Naive B cell (primary cell): ENCODE results near the gene CA11. TPM values are rescaled to one million over a fixed set of nuclear protein-coding genes. Genes with fewer than 3 reads are reported as not detected.
"Not testable (repeated sequence)": the region's sequence is repeated elsewhere in the genome, so short reads cannot be mapped to it uniquely, and the experiment has no call there.

Source experiments
- ATAC-seq, 2 donors: fragments of 150-1000 bp; cut with Tn5 transposase; 2 replicates each; pipeline ENCODE4 v1.10.0; 2021; ENCODE audit warnings: low read depth in 2 of 2, mild to moderate bottlenecking in 2 of 2, moderate library complexity in 2 of 2
- DNase-seq: peaks from one replicate; pipeline ENCODE4 v3.0.0; 2022
- H3K27ac Mint-ChIP-seq, 6 donors: one replicate each; pipeline ENCODE4 v1.8.0; 2020 to 2022; ENCODE audit warnings: mild to moderate bottlenecking in 6 of 6, mixed read lengths in 6 of 6, moderate library complexity in 5 of 6, inconsistent platforms in 2 of 6
- H3K27me3 Mint-ChIP-seq, 3 donors: one replicate each; pipeline ENCODE4 v1.8.0; 2021 to 2022; ENCODE audit warnings: mixed read lengths in 3 of 3, mild to moderate bottlenecking in 1 of 3
- H3K36me3 Mint-ChIP-seq, 2 donors: one replicate each; pipeline ENCODE4 v1.8.0; 2020 to 2022; ENCODE audit warnings: mixed read lengths in 2 of 2, inconsistent platforms in 1 of 2, mild to moderate bottlenecking in 1 of 2
- H3K4me1 Mint-ChIP-seq, 3 donors: one replicate each; pipeline ENCODE4 v1.8.0; 2020 to 2022; ENCODE audit warnings: mixed read lengths in 3 of 3, inconsistent platforms in 1 of 3, mild to moderate bottlenecking in 1 of 3, moderate library complexity in 1 of 3
- H3K4me3 Mint-ChIP-seq, 8 donors: one replicate each; pipeline ENCODE4 v1.8.0; 2020 to 2022; ENCODE audit warnings: mild to moderate bottlenecking in 8 of 8, mixed read lengths in 8 of 8, moderate library complexity in 8 of 8, inconsistent platforms in 2 of 8
- H3K9me3 Mint-ChIP-seq, 7 donors: one replicate each; pipeline ENCODE4 v1.8.0; 2020 to 2022; ENCODE audit warnings: mixed read lengths in 7 of 7, mild to moderate bottlenecking in 5 of 7, inconsistent platforms in 2 of 7, moderate library complexity in 1 of 7
- polyA plus RNA-seq, 6 donors: library from polyadenylated mRNA; unstranded; fragments of 300-500 nt; fragmentation: Illumina TruSeq; gene quantifications; one replicate each; pipeline ENCODE4 v1.2.3, GENCODE V29; 2021; ENCODE audit warnings: low read depth in 6 of 6

The CA11 gene
- 10 to 100 TPM in 3 of 6 donors, 1 to 10 TPM in 3; 2.8 to 15.2 (median 10.6) TPM for polyA plus RNA-seq

DNA sequence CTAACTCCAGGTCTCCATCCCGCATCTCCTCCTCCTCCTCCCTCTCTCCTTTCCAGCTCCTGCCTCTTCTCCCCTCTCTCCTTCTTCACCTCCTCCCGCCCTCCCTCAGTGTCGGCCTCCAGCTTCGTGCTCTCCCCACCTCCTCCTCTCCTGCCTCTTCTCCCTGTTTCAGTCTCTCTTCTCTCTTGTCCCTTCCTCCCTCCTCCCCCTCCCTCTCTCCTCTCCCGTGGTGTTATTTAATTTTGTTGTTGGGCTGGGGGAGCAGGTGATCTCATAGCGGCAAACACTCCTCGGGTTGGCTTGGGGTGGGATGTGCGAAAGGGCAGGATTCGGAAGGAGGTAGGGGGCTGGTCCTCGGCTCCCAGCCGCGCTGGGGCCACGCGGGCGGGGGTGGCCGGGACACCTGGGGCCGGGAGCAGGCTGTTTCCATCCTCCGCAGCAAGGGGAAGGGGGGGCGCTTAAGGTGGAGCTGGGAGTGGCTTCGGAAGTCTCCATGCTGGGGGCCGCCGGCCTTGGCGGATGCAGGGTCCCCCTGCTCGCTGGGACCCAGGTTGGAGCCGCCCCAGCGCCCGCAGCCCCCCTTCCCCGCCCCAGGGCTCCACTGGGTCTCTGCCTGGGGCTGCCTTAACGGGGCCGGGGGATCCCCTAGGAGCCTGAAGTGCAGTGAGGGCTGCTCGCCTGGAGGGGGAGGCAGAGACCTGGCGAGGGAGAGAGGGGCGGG is at the start of gene CA11:
Gene CA11 (minus strand): TSS at position 187 of the 721 bp plus-strand sequence. CDS start 555 bp downstream, outside the sequence.
- ATAC-seq, result peak; percentile 71 to 79

DNA sequence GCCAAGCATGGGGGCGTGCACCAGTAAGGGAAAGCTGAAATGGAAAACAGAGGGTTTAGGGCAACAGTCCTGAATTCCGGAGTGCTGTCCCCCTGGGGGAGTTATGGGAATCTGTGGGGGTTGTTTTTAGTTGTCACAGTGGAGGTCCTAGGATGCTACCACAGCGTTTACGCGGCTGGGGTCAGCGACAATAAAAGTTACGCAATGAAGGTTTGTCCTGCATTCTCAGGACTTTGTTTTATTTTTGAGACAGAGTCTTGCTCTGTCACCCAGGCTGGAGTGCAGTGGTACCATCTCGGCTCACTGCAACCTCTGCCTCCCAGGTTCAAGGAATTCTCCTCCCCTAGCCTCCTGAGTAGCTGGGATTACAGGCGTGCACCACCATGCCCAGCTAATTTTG is 47.6 kb upstream of the CA11 start:
- peak overlapping the region in 1 of 8 donors; percentile 64 for H3K4me3 Mint-ChIP-seq
- not testable (repeated sequence) for DNase-seq, H3K36me3 Mint-ChIP-seq, H3K9me3 Mint-ChIP-seq, ATAC-seq, H3K27ac Mint-ChIP-seq
- H3K27me3 Mint-ChIP-seq, result peaks cover 0 to 26% (median 21%) of the 10 kb centered on the region in 3 donors
- H3K4me1 Mint-ChIP-seq, result peaks cover 9 to 14% (median 12%) of the 10 kb centered on the region in 3 donors

More for the DNA sequence above, at the start of gene CA11:
- Mint-ChIP-seq H3K27ac (peak within 1 kb of the TSS; percentile 83 to 98 (median 94)), H3K9me3 (no peaks in the 10 kb centered on the region), H3K4me3 (peak within 1 kb of the TSS; percentile 91 to 98 (median 96)), H3K36me3 (no peaks in the 10 kb centered on the region), H3K27me3 (no peaks in the 10 kb centered on the region), H3K4me1 (peaks cover 56 to 64% (median 64%) of the 10 kb centered on the region in 3 donors)
- peak; percentile 91 for DNase-seq

DNA sequence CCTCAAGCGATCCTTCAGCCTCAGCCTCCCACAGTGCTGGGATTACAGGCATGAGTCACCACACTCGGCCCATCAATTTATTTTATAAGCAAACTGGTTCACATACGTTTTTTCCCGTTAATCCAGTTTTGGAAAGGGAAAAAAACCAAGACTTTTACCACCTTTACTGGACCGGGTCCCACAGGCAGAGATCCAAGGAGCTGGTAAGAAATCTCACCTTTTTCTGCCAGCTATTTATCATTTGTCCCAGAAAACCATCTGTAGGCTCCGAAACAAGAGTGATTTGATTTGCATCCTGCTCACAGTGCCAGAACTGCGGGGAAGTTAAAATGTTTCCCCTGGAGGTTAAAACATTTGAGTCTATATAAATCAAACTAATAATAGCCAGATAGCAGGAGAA is 43.5 kb upstream of the CA11 start:
- ATAC-seq, result no peak
- Mint-ChIP-seq H3K27ac (no peak overlapping the region), H3K27me3 (no peaks in the 10 kb centered on the region), H3K4me1 (no peaks in the 10 kb centered on the region), H3K36me3 (no peaks in the 10 kb centered on the region), H3K4me3 (no peak overlapping the region), H3K9me3 (no peaks in the 10 kb centered on the region)
- no peak for DNase-seq

DNA sequence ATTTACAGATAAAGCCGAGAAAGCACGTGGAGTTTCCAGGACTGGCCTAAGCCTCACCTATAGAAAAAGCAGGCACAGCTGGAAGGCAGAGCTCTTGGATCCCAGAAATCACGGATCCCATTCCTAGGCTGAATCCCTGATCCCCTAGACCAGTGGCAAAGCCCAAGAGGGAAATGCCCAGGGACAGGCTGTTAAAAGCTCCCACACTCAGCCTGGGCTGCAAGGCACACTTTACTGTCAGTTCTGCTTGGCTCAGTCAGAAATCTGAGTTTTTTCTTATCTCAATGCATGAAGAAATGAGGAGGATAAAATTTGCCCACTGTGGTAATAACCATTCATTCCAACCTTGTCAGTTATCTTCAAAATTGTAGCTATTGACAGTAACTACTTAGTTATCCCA is 41.8 kb upstream of the CA11 start:
- no peak overlapping the region for H3K27ac Mint-ChIP-seq
- H3K9me3 Mint-ChIP-seq, result no peaks in the 10 kb centered on the region
- DNase-seq (no peak), ATAC-seq (no peak)
- no peaks in the 10 kb centered on the region for H3K27me3 Mint-ChIP-seq
- no peaks in the 10 kb centered on the region for H3K36me3 Mint-ChIP-seq
- H3K4me1 Mint-ChIP-seq, result peaks cover 0 to 4% (median 0%) of the 10 kb centered on the region in 3 donors
- no peak overlapping the region for H3K4me3 Mint-ChIP-seq

DNA sequence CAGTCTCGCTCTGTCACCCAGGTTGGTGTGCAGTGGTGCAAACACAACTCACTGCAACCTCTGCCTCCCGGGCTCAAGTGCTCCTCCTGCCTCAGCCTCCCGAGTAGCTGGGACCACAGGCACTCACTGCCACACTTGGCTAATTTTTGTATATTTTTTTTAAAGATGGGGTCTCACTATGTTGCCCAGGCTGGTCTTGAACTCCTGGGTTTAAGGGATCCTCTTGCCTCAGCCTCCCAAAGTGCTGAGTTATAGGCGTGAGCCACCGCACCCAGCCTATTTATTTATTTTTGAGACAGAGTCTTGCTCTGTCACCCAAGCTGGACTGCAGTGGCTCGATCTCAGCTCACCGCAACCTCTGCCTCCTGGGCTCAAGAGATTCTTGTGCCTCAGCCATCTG is 40.6 kb upstream of the CA11 start:
- not testable (repeated sequence) for H3K9me3 Mint-ChIP-seq, H3K4me1 Mint-ChIP-seq, DNase-seq, H3K4me3 Mint-ChIP-seq, ATAC-seq, H3K27me3 Mint-ChIP-seq, H3K36me3 Mint-ChIP-seq
- H3K27ac Mint-ChIP-seq, result peak overlapping the region in 1 of 6 donors; percentile 82

DNA sequence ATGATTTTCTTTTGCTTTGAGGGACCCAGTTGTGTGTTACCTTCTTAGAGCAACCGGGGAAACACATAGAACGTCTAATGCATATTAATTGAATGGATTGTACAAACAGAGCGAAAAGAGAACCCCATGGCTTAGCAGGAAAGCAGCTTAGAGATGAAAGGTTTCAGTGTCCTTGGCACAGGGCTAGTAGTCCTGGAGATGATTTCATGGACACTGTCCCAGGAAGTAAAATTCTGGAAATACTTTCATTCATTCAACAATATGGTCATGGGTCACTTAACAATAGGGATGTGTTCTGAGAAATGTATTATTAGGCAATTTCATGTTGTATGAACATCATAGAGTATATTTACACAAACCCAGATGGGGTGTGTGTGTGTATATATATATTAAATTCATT is 40.1 kb upstream of the CA11 start:
- H3K36me3 Mint-ChIP-seq, result no peaks in the 10 kb centered on the region

DNA sequence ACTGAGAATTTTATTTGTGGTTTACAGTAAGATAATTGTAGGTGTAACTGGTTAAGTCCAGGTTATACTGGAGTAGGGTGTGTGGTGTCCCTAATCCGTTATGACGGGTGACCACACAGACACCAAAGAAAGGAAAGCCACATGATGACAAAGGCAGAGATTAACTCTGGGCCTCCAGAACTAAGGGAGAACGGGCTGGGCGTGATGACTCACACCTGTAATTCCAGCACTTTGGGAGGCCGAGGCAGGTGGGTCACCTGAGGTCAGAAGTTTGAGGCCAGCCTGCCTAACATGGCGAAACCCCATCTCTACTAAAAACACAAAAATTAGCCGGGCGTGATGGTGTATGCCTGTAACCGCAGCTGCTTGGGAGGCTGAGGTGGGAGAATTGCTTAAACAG is 39.6 kb upstream of the CA11 start:
- Mint-ChIP-seq H3K4me1 (peaks cover 0 to 4% (median 0%) of the 10 kb centered on the region in 3 donors), H3K36me3 (no peaks in the 10 kb centered on the region), H3K9me3 (no peaks in the 10 kb centered on the region), H3K4me3 (no peak overlapping the region), H3K27me3 (no peaks in the 10 kb centered on the region), H3K27ac (peak overlapping the region in 2 of 6 donors; percentile 10 to 20)
- DNase-seq (no peak), ATAC-seq (no peak)

More for the DNA sequence above, 40.1 kb upstream of the CA11 start:
- peaks cover 0 to 4% (median 0%) of the 10 kb centered on the region in 3 donors for H3K4me1 Mint-ChIP-seq
- no peaks in the 10 kb centered on the region for H3K27me3 Mint-ChIP-seq
- no peaks in the 10 kb centered on the region for H3K9me3 Mint-ChIP-seq
- no peak for ATAC-seq
- H3K27ac Mint-ChIP-seq, result no peak overlapping the region
- no peak for DNase-seq
- no peak overlapping the region for H3K4me3 Mint-ChIP-seq

DNA sequence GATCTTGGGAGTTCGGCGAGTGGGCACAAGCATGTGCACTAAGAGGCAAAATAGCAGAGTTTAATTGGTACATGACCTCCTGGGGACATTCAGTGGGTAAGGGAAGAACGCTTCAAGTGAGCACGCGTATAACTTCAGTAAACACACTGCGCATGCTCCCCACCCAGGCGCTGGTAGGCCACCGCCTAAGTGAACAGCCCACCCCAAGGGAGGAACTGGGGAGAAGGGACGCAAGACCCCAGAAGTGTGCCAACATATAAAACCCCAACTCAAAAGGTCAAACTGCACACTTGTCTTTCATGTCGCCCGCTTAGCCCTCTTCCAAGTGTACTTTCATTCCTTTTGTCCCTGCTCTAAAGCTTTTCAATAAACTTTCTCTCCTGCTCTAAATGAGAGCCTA is 37.4 kb upstream of the CA11 start:
- Mint-ChIP-seq H3K4me1 (peaks cover 0 to 4% (median 0%) of the 10 kb centered on the region in 3 donors), H3K4me3 (peak overlapping the region in 6 of 8 donors; percentile 15 to 79 (median 53)), H3K36me3 (no peaks in the 10 kb centered on the region), H3K9me3 (no peaks in the 10 kb centered on the region), H3K27me3 (no peaks in the 10 kb centered on the region), H3K27ac (peak overlapping the region in 1 of 6 donors; percentile 69)
- ATAC-seq, result peak; percentile 41 to 49
- peak; percentile 20 for DNase-seq

DNA sequence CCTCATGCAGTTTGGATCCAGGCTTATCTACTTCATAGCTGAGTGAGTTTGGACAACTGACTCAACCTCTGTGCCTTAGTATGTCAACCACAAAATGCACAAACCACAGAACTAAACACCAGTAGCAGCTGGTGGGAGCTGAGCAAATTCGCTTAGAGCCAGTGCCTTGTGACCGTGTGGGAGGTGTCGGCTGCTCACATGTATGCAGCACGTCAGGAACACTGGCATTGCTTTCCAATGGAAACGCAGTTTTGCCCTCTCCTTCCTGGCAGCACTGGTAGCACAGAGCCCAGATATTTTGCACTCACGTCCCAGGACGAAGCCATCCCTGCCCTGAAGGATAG is 35.1 kb upstream of the CA11 start:
- no peak overlapping the region for H3K27ac Mint-ChIP-seq
- H3K4me3 Mint-ChIP-seq, result no peak overlapping the region
- ATAC-seq, result no peak
- no peaks in the 10 kb centered on the region for H3K9me3 Mint-ChIP-seq
- peaks cover 0 to 4% (median 0%) of the 10 kb centered on the region in 3 donors for H3K4me1 Mint-ChIP-seq
- no peaks in the 10 kb centered on the region for H3K36me3 Mint-ChIP-seq
- no peak for DNase-seq
- no peaks in the 10 kb centered on the region for H3K27me3 Mint-ChIP-seq

DNA sequence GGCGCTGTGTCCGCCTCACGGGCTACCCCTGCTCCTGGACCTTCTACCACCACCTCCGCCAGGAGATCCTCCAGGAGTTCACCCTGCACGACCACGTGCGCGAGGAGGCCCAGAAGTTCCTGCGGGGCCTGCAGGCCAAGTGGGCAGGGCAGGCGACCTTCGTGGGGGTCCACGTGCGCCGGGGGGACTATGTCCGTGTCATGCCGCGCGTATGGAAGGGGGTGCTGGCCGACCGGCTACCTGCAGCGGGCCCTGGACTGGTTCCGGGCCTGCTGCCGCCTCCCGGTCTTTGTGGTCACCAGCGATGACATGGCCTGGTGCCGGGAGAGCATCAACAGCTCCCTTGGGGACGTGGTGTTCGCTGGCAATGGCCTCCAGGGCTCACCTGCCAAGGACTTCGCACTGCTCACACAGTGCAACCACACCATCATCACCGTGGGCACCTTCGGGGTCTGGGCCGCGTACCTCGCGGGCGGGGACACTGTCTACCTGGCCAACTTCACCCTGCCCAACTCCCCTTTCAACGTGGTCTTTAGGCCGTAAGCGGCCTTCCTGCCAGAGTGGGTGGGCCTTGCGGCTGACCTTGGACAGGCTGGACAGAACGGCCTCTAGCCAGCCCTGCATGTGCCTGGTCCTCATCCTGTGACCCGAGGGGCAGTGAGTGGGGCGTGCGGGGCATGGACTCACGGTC is 34.6 kb upstream of the CA11 start:
- H3K9me3 Mint-ChIP-seq, result no peaks in the 10 kb centered on the region
- no peaks in the 10 kb centered on the region for H3K36me3 Mint-ChIP-seq
- no peak overlapping the region for H3K4me3 Mint-ChIP-seq
- H3K27me3 Mint-ChIP-seq, result peaks cover 0 to under 1% (median 0%) of the 10 kb centered on the region in 3 donors
- no peak for DNase-seq
- H3K4me1 Mint-ChIP-seq, result peaks cover under 1 to 4% (median 1%) of the 10 kb centered on the region in 3 donors
- H3K27ac Mint-ChIP-seq, result no peak overlapping the region
- ATAC-seq, result no peak

DNA sequence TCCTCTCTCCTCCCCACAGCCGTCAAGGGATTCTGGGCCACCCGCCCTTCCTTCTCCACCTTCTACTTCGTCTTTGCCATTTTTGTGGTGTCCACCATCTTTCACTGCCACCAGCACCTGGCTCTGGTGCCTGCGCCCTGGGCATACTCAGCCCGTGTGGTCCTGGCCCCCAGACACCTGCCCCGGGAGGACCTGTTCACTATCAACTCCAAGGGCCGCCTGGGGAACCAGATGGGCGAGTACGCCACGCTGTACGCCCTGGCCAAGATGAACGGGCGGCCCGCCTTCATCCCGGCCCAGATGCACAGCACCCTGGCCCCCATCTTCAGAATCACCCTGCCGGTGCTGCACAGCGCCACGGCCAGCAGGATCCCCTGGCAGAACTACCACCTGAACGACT is 34.0 kb upstream of the CA11 start:
- ATAC-seq, H3K4me3 Mint-ChIP-seq, H3K36me3 Mint-ChIP-seq, H3K4me1 Mint-ChIP-seq, DNase-seq, H3K9me3 Mint-ChIP-seq, H3K27ac Mint-ChIP-seq, H3K27me3 Mint-ChIP-seq: not testable (repeated sequence)

DNA sequence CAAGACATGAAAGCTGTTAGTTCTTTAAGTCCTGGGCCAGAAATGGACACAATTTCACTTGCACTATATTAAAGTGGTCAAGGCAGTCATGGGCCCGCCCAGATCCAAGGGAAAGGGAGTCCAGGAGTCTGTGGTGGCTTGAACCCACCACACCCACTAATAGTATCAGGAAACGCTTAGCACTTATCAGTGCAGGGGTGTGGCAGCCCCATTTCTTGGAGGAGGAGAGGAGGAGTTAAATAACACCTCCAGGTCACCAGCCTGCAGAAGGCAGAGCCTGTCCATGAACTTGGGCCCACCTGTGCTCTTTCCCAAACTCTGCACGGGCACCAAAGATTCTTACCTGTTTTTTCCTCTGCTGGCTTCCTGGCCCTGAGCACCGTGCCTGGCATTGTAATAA is 32.2 kb upstream of the CA11 start:
- peaks cover 7 to 11% (median 9%) of the 10 kb centered on the region in 3 donors for H3K4me1 Mint-ChIP-seq
- no peak for DNase-seq
- H3K4me3 Mint-ChIP-seq, result no peak overlapping the region
- no peaks in the 10 kb centered on the region for H3K9me3 Mint-ChIP-seq
- H3K27me3 Mint-ChIP-seq, result peaks cover 0 to 5% (median 3%) of the 10 kb centered on the region in 3 donors
- no peaks in the 10 kb centered on the region for H3K36me3 Mint-ChIP-seq
- ATAC-seq, result no peak
- H3K27ac Mint-ChIP-seq, result peak overlapping the region in 1 of 6 donors; percentile 66

DNA sequence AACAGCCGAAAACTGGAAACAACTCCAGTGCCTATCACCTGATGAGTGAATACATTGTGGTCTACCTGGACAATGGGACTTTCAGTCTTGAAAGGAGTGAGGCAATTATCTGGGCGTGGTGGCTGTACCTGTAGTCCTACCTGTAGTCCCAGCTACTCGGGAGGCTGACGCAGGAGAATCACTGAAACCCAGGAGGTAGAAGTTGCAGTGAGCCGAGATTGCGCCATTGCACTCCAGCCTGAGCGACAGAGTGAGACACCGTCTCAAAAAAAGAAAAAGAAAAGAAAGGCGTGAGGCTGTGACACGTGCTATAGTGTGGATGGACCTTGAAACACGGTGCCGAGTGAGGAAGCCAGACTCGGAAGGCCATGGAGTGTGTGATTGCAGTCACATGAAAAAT is 30.9 kb upstream of the CA11 start:
- DNase-seq, result no peak
- peaks cover 7 to 9% (median 8%) of the 10 kb centered on the region in 3 donors for H3K4me1 Mint-ChIP-seq
- no peaks in the 10 kb centered on the region for H3K36me3 Mint-ChIP-seq
- H3K27ac Mint-ChIP-seq, result no peak overlapping the region
- no peaks in the 10 kb centered on the region for H3K9me3 Mint-ChIP-seq
- no peak for ATAC-seq
- H3K4me3 Mint-ChIP-seq, result no peak overlapping the region
- peaks cover 0 to 5% (median 3%) of the 10 kb centered on the region in 3 donors for H3K27me3 Mint-ChIP-seq

DNA sequence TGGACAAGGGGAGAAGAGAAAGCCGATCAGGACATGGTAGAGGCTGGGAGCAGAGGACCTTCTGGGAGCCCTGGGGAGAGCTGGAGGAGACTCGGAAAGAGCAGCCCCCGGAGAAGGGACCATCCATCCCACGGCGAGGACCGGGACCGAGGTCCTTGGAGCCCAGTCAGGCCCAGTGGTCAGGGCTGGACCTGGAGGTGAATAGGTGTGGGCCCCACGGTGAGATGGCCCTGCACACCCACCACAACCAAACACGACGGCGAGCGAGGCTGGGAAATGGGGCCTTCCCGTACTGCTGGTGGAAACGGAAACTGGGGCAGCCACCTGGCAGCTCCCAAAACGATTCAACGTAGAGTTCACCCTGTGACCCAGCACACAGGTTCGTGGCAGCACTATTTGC is 30.5 kb upstream of the CA11 start:
- H3K27ac Mint-ChIP-seq, result no peak overlapping the region
- H3K4me3 Mint-ChIP-seq, result no peak overlapping the region
- peaks cover 0 to 5% (median 3%) of the 10 kb centered on the region in 3 donors for H3K27me3 Mint-ChIP-seq
- no peaks in the 10 kb centered on the region for H3K36me3 Mint-ChIP-seq
- no peak for DNase-seq
- H3K9me3 Mint-ChIP-seq, result no peaks in the 10 kb centered on the region
- no peak for ATAC-seq
- H3K4me1 Mint-ChIP-seq, result peaks cover 7 to 9% (median 8%) of the 10 kb centered on the region in 3 donors
